HG03575 (cell line): Measurements from ENCODE around the gene SENP6.
"Not testable (repeated sequence)": the region's sequence is repeated elsewhere in the genome, so short reads cannot be mapped to it uniquely, and the experiment has no call there.

Experiments used
- ATAC-seq: cut with Tn5 transposase; IDR thresholded peaks from one replicate; pipeline ENCODE4 v1.9.1; 2021; ENCODE audit not compliant: unreplicated experiment, insufficient number of reproducible peaks, low FRiP score; ENCODE audit errors: extremely low read depth

Gene SENP6

GRCh38 chr6:75605635-75606034, 4.0 kb downstream of the SENP6 start:
- no peak for ATAC-seq

GRCh38 chr6:75608304-75608703, 6.6 kb downstream of the SENP6 start:
- ATAC-seq: no peak

GRCh38 chr6:75608956-75609533, 7.4 kb downstream of the SENP6 start:
- ATAC-seq: no peak

GRCh38 chr6:75609639-75610590, 8.2 kb downstream of the SENP6 start:
- no peak for ATAC-seq

GRCh38 chr6:75611011-75611701, 9.5 kb downstream of the SENP6 start:
- no peak for ATAC-seq

- ATAC-seq: no peak
Observed at GRCh38 chr6:75611702-75612375, 10.2 kb downstream of the SENP6 start.

GRCh38 chr6:75612434-75612833, 10.8 kb downstream of the SENP6 start:
- ATAC-seq: no peak

GRCh38 chr6:75613056-75613501, 11.4 kb downstream of the SENP6 start:
- no peak for ATAC-seq

- no peak for ATAC-seq
Observed at GRCh38 chr6:75618437-75618836, 16.8 kb downstream of the SENP6 start.

- no peak for ATAC-seq
Observed at GRCh38 chr6:75619230-75619899, 17.7 kb downstream of the SENP6 start.

- no peak for ATAC-seq
Observed at GRCh38 chr6:75620381-75621304, 19.0 kb downstream of the SENP6 start.

GRCh38 chr6:75621846-75622245, 20.2 kb downstream of the SENP6 start:
- no peak for ATAC-seq

- no peak for ATAC-seq
Observed at GRCh38 chr6:75623491-75623890, 21.8 kb downstream of the SENP6 start.

GRCh38 chr6:75624335-75624734, 22.7 kb downstream of the SENP6 start:
- ATAC-seq: no peak

GRCh38 chr6:75624988-75625387, 23.3 kb downstream of the SENP6 start:
- no peak for ATAC-seq

GRCh38 chr6:75626561-75626960, 24.9 kb downstream of the SENP6 start:
- no peak for ATAC-seq

- not testable (repeated sequence) for ATAC-seq
Observed at GRCh38 chr6:75627708-75628107, 26.0 kb downstream of the SENP6 start.
